ENCODE measurements around the gene PCNT. TPM values are rescaled to one million over a fixed set of nuclear protein-coding genes. Genes with fewer than 3 reads are reported as not detected.
A peak's percentile ranks its signal among the peaks of the same experiment; 100 is the strongest.

Gene PCNT
- total RNA-seq, 1 donor from 2014 or later, result 11.1 TPM

GRCh38 chr21:46385846-46386733 is 62.1 kb downstream of the PCNT start:
- no peak for TF ChIP-seq CTCF (IDR thresholded peaks at IDR 0.05; ENCODE audit: insufficient read depth, low read length, severe bottlenecking)
- DNase-seq (ENCODE audit: low read depth) (no peak), FAIRE-seq (no peak)
- no peaks in the 10 kb centered on the region for H3K27me3 ChIP-seq (ENCODE audit: control insufficient read depth, insufficient read depth, low read length)
- H3K36me3 ChIP-seq (ENCODE audit: control insufficient read depth, insufficient read depth, low read length), result peaks cover 8% of the 10 kb centered on the region
- H3K4me3 ChIP-seq (ENCODE audit: low read depth, low read length), result no peak overlapping the region

- no peak for DNase-seq (ENCODE audit: low read depth)
- Histone ChIP-seq H3K4me3 (ENCODE audit: low read depth, low read length) (no peak overlapping the region), H3K36me3 (ENCODE audit: control insufficient read depth, insufficient read depth, low read length) (peaks cover 6% of the 10 kb centered on the region), H3K27me3 (ENCODE audit: control insufficient read depth, insufficient read depth, low read length) (no peaks in the 10 kb centered on the region)
- FAIRE-seq, result no peak
- TF ChIP-seq CTCF (IDR thresholded peaks at IDR 0.05; ENCODE audit: insufficient read depth, low read length, severe bottlenecking), result no peak
Observed at GRCh38 chr21:46386734-46387088, 62.8 kb downstream of the PCNT start.

GRCh38 chr21:46388206-46388880 is 64.4 kb downstream of the PCNT start:
- Histone ChIP-seq H3K27me3 (ENCODE audit: control insufficient read depth, insufficient read depth, low read length) (no peaks in the 10 kb centered on the region), H3K36me3 (ENCODE audit: control insufficient read depth, insufficient read depth, low read length) (peaks cover 6% of the 10 kb centered on the region), H3K4me3 (ENCODE audit: low read depth, low read length) (no peak overlapping the region)
- FAIRE-seq, result peak; percentile 7
- no peak for TF ChIP-seq CTCF (IDR thresholded peaks at IDR 0.05; ENCODE audit: insufficient read depth, low read length, severe bottlenecking)
- DNase-seq (ENCODE audit: low read depth), result no peak

- TF ChIP-seq CTCF (IDR thresholded peaks at IDR 0.05; ENCODE audit: insufficient read depth, low read length, severe bottlenecking), result no peak
Observed at GRCh38 chr21:46388896-46389295, 64.9 kb downstream of the PCNT start.

GRCh38 chr21:46390603-46391545 is 66.9 kb downstream of the PCNT start:
- DNase-seq (ENCODE audit: low read depth), result no peak
- no peak for TF ChIP-seq CTCF (IDR thresholded peaks at IDR 0.05; ENCODE audit: insufficient read depth, low read length, severe bottlenecking)
- FAIRE-seq, result no peak
- Histone ChIP-seq H3K27me3 (ENCODE audit: control insufficient read depth, insufficient read depth, low read length) (no peaks in the 10 kb centered on the region), H3K36me3 (ENCODE audit: control insufficient read depth, insufficient read depth, low read length) (peaks cover 6% of the 10 kb centered on the region), H3K4me3 (ENCODE audit: low read depth, low read length) (no peak overlapping the region)

More at GRCh38 chr21:46388896-46389295, 64.9 kb downstream of the PCNT start:
- DNase-seq (ENCODE audit: low read depth), result no peak
- no peak for FAIRE-seq
- H3K4me3 ChIP-seq (ENCODE audit: low read depth, low read length), result no peak overlapping the region
- no peaks in the 10 kb centered on the region for H3K27me3 ChIP-seq (ENCODE audit: control insufficient read depth, insufficient read depth, low read length)
- peaks cover 8% of the 10 kb centered on the region for H3K36me3 ChIP-seq (ENCODE audit: control insufficient read depth, insufficient read depth, low read length)
